Right lung (tissue), 10 donors: Measurements from ENCODE around the gene ZSCAN5B. TPM values are rescaled to one million over a fixed set of nuclear protein-coding genes. Genes with fewer than 3 reads are reported as not detected.
"Not testable (repeated sequence)": the region's sequence is repeated elsewhere in the genome, so short reads cannot be mapped to it uniquely, and the experiment has no call there.

Experiments used
- DNase-seq, 2 donors: peaks; one replicate each; pipeline ENCODE4 v3.0.0-alpha.2; 2013
- long read RNA-seq, 8 donors: transcript quantifications; one replicate each; lab custom pipeline, GENCODE V29; 2026
- polyA plus RNA-seq, 5 donors: library from polyadenylated mRNA; unstranded; fragments of 120-200 nt; gene quantifications; one replicate each; pipeline versions ENCODE4 v1.2.1 to v1.2.3, GENCODE V29; 2013; ENCODE audit warnings: inconsistent platforms in 1 of 5, low replicate concordance in 1 of 5; ENCODE audit not compliant: insufficient read length in 5 of 5, insufficient read depth in 1 of 5

ZSCAN5B gene, protein sequence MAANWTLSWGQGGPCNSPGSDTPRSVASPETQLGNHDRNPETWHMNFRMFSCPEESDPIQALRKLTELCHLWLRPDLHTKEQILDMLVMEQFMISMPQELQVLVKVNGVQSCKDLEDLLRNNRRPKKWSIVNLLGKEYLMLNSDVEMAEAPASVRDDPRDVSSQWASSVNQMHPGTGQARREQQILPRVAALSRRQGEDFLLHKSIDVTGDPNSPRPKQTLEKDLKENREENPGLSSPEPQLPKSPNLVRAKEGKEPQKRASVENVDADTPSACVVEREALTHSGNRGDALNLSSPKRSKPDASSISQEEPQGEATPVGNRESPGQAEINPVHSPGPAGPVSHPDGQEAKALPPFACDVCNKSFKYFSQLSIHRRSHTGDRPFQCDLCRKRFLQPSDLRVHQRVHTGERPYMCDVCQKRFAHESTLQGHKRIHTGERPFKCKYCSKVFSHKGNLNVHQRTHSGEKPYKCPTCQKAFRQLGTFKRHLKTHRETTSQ
- polyA plus RNA-seq = under 1 TPM in 2 of 5 donors, not detected in 3; 0.09 to 0.13 TPM
- long read RNA-seq, donor 1 = 0 reads
- long read RNA-seq, donor 2 = 0 reads
- long read RNA-seq, donor 3 = 0 reads
- long read RNA-seq, donor 4 = 0 reads
- long read RNA-seq, donor 5 = 0 reads
- long read RNA-seq, donor 6 = 0 reads
- long read RNA-seq, donor 7 = 0 reads
- long read RNA-seq, donor 8 = 0 reads

DNA sequence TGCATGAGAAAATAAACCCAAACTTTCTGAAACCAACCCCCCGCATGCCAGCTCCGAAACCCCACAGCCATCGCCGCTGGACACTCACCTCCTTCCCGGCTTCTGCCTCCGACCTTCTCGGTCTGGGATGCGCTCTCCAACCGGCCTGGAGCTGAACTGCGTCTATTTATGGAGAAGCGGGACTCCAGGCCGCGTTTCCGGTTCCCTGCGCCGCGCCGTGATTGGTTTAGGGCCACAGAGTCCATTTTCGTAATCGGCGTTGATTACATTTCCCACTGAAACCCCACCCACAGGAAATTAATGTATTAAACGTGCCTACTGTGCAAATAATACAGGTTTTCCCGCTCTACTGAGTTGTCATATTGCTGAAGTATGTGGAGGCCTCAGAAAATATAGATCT lies at the start of gene ZSCAN5B:
TSS of gene ZSCAN5B (minus strand) at position 138 of the 400 bp plus-strand sequence. CDS start 4,731 bp downstream, outside the sequence.
- DNase-seq = not testable (repeated sequence)

- not testable (repeated sequence) for DNase-seq
Measured at GRCh38 chr19:56245764-56246163, 48.2 kb upstream of the ZSCAN5B start.

DNA sequence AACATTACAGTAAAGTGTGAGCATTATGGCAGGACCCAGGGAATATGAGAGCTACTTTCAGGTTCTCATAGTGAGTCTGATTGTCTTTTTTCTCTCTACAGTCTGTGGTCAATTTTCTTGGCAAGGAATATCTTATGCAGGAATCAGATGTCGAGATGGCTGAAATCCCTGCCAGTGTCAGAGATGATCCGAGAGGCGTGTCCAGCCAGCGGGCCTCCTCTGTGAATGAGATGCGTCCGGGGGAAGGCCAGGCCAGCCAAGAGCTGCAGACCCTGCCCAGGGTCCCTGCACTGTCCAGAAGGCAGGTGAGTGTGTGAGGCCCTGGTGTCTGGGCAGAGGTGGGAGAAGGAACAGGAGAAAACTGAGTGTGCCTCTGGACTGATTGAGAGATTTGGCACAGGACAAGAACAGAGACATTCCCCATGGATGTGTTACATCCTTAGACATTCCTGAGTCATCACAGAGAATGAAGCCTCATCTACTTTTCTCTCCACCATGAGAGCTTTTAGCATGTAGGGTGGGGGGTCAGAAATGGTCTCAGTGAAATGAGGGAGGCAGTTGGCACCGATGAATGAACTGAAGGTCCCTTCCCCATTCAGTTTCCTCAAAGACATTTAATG lies 47.6 kb upstream of the ZSCAN5B start:
- no peak for DNase-seq

DNA sequence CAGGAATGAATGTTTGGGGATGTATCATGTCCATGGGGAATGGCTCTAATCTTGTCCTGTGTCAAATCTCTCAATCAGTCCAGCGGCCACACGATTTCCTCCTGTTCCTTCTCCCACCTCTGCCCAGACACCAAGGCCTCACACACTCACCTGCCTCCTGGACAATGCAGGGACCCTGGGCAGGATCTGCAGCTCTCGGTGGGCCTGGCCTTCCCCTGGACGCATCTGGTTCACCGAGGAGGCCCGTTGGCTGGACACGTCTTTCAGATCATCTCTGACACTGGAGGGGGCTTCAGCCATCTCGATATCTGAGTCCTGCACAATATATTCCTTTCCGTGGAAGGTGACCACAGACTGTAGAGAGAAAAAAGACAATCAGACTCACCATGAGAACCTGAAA lies 25.9 kb upstream of the ZSCAN5B start:
- no peak for DNase-seq

DNA sequence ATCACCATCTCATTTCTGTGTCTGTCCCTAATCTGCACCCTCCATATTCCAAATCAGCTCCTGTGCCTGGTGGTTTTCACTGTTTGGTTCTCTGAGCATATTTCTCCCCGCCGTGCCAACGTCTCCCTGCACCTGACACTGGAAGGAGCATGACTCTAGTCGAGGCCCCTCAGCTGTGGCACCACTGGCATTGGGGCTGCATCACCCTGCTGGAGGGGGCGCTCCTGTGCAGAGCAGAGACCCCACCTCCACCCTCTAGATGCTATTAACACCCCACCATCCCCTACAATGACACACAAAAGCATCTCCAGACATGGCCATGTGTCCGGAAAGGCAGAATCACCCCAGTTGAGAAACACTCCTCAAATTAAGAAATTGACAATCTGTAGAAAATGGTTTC lies 25.3 kb upstream of the ZSCAN5B start:
- no peak for DNase-seq

- no peak for DNase-seq
Measured at GRCh38 chr19:56221851-56222250, 24.3 kb upstream of the ZSCAN5B start.

GRCh38 chr19:56221442-56221841 lies 23.9 kb upstream of the ZSCAN5B start:
- peak in 1 of 2 donors; percentile 2 for DNase-seq

- DNase-seq = no peak
Measured at GRCh38 chr19:56218961-56219360, 21.4 kb upstream of the ZSCAN5B start.

DNA sequence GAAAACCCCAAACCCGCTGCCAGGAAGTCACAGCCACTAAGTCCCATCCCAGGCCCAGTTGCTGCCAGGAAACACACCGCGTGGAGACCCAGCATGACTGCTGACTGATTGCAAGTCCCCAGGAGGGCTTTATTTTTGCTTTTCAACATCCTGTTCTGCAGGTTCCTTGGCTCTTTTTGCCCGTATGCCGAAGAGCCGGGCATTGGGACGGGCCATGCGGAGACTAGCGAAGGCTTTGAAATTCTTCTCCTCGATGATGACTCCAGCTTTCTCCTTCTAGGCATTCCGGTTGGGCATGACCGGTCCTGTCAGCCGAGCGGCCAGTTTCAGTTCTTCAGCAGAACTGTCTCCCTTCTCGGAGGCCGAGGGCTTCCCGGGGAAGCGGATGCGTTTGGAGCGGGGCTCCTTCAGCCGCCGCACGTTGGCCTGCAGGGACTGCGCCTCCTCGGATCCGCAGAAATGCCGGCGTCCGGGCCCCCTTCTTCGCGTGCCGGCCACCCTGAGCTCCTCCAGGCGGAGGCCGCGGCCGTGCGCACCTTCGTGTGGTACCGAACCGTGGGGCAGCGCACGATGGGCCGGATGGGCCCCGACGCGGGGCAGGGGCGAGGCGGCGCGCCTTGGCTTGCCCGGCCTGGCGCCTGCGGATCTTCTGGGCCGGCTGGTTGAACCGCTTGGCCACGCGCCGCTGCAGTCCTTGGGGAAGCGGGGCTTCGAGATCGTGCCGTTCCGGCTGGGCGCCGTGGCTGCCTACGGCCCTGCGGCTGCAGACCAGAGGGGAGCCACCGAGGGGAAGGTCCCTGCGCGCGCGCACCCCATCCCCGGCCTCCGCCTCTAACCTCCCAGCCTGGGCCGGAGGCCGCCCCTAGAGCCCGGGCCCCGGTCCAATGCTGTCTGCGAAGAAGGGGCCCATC lies 19.7 kb upstream of the ZSCAN5B start:
- DNase-seq = peak; percentile 11 to 17

GRCh38 chr19:56211718-56212117 lies 14.1 kb upstream of the ZSCAN5B start:
- no peak for DNase-seq

- DNase-seq = not testable (repeated sequence)
Measured at GRCh38 chr19:56210036-56210435, 12.5 kb upstream of the ZSCAN5B start.

- DNase-seq = no peak
Measured at GRCh38 chr19:56209091-56209490, 11.5 kb upstream of the ZSCAN5B start.

- DNase-seq = not testable (repeated sequence)
Measured at GRCh38 chr19:56207581-56207980, 10.0 kb upstream of the ZSCAN5B start.

- no peak for DNase-seq
Measured at GRCh38 chr19:56201973-56202372, 4.4 kb upstream of the ZSCAN5B start, which contains the start of gene ZSCAN5C. Gene ZSCAN5C, plus strand, starts transcription at chr19:56202273. Its CDS starts 3,641 bp downstream, at chr19:56205914.

- no peak for DNase-seq
Measured at GRCh38 chr19:56199687-56200086, 2.1 kb upstream of the ZSCAN5B start.

GRCh38 chr19:56193981-56194640 lies 3.5 kb downstream of the ZSCAN5B start:
- DNase-seq = no peak

GRCh38 chr19:56191711-56192110 lies 5.9 kb downstream of the ZSCAN5B start:
- no peak for DNase-seq

- no peak for DNase-seq
Measured at GRCh38 chr19:56191115-56191514, 6.5 kb downstream of the ZSCAN5B start.

DNA sequence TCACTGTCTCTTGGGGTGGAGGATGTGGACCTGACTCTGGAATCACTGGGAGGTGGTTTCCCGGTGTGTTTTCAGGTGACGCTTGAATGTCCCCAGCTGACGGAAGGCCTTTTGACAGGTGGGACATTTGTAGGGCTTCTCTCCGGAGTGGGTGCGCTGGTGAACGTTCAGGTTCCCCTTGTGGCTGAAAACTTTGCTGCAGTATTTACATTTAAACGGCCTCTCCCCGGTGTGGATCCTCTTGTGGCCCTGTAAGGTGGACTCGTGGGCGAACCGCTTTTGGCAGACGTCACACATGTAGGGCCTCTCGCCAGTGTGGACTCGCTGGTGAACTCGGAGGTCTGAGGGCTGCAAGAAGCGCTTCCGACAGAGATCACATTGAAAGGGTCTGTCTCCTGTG lies 7.8 kb downstream of the ZSCAN5B start:
- DNase-seq = no peak

DNA sequence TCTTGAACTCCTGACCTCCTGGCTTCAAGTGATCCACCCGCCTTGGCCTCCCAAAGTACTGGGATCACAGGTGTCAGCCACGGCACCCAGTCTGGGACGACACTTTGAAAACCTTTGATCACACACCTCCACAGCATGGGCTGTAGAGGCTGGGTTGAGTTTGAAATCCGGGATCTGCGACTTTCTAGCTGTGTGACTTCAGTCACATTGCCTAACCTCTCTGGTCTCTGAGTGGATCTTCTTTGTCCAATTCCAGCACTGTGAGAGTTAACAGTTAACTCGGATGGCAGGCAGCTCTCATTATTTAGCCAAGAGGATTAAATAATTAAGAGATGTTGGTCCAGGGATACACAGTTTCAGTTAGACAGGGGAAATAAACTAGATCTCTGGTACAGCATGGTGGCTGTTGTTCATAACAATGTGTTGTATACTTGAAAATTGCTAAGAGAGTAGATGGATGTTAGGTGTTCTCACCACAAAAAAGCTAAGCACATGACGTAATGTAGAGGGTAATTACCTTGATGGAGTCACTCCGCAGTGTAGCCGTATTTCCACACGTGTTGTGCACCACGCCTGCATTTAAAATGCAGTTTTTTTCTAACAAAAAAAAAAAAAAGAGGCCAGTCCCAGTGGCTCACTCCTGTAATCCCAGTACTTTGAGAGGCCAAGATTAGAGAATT lies 19.9 kb downstream of the ZSCAN5B start:
- no peak for DNase-seq
